Activated naive CD4-positive, alpha-beta T cell (primary cell): ENCODE data around the gene SLC12A8.

Source experiments
- DNase-seq, 4 experiments: peaks; one replicate each; lab custom pipeline; 2025; lab: John Stamatoyannopoulos, UW

SLC12A8 gene

DNA sequence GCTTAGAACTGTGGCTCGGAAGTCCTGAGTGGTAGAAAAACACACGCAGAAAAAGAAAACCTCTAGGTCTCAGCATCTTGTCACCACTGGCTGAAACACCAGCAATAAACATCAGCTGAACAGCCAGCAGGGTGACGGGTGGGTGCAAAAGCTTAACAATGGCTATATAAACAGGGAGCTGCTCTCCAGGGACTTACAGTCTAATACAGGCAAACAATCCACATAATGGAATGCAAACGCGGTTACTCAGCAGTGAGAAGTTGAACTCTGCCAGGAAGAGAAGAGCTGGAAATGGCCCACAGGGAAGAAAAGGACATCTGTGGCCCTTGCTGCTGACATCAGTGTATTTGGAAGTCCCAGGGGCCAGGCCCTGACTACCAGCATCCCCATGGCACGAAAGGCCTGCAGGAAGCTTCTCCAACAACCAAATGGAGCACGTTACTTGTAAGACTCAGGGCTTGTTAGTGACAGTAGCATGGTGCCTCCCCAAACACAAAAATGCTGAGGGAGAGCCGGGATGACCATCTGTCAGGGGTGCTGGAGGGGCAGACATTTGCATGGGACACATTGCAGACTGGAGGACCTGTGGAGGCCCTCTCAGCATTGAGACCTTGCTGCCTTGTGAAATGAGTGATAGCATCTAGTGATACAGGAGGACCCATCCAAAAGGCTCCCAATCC lies 159.8 kb downstream of the SLC12A8 start:
- no peak for DNase-seq

DNA sequence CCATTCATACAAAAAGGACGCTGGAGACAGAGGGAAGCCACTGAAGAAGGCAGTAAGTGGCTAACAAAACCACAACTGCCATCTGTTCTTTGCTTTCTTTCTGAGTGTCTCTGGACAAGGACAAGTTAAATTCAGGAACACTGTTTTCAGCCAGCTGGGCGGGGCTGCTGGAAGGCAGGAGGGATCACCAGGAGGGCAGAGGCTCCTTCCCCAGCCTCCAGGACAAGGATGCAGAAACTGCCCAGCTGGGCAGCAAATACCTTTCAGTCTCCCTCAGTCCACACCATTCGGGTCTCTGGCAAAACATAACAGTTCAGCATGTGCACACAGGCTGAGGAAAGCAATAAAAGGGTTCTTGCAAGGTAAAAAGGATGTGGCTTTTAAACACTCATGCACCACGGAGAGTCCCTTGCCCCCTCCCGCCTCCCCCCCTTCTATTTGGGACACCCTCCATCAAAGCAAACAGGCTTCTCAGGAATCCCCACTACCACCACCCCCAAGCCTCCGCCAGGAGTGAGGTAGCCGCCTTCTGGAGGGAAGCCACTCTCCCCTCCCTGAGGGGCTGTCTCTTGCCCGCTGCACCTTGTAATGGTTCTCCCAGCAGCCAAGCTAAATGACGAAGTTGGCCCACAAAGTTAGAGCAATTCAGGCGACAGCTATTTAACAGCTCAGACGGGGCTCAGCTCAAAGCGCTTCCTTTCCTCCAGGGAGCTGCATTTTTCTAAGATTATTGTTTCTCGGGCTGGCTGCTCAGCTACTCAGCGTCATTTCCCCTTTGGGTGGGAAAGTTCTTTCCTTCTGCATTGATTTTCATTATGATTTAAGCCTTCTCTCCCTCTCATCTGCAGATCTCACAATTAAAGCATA lies 160.6 kb downstream of the SLC12A8 start:
- DNase-seq, result peak; percentile 20 to 48 (median 30)

DNA sequence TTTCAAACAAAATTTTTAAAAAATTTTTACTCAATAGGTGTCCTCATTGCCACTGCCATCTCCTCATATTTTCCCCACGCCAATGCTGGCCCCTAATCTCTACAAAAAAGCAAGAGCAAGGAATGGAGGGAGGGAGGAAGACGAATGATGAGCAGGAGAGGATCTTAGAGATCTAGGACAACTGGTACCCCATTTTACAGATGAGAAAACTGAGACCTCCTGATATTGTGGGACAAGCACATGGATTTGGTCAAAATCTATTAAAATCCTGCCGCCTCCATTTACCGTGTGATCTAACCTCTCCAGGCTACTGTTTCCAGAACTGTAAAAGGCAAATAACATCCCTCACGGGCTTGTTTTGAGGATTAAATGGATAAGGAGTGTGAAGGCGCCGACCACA lies 161.3 kb downstream of the SLC12A8 start:
- no peak for DNase-seq

GRCh38 chr3:125050488-125051090 lies 162.0 kb downstream of the SLC12A8 start:
- DNase-seq, result no peak

GRCh38 chr3:125048282-125048681 lies 164.3 kb downstream of the SLC12A8 start:
- DNase-seq, result no peak

DNA sequence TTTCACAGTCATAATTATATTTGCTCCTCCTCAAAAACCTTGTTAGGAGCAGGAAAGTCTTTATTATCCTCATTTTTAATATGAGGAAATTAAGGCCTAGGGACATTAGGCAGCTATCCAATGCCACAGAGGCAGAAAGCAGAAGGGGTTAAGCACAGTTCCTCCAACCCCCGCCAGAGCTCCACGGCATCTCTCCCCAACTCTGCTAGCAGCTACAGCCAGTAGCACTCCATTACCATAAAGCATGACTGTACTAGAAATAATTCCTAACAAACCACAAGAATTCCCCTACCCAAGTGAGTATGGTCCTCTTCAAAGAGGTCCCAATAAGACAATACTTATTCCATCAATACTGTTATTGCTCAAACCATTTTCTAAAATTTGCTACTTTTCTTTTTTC lies 166.6 kb downstream of the SLC12A8 start:
- DNase-seq, result no peak

- no peak for DNase-seq
These were observed 167.4 kb downstream of the SLC12A8 start for GRCh38 chr3:125045194-125045593.

- DNase-seq, result no peak
These were observed 168.9 kb downstream of the SLC12A8 start for GRCh38 chr3:125043599-125044151.

GRCh38 chr3:125042725-125043406 lies 169.7 kb downstream of the SLC12A8 start:
- DNase-seq, result no peak

DNA sequence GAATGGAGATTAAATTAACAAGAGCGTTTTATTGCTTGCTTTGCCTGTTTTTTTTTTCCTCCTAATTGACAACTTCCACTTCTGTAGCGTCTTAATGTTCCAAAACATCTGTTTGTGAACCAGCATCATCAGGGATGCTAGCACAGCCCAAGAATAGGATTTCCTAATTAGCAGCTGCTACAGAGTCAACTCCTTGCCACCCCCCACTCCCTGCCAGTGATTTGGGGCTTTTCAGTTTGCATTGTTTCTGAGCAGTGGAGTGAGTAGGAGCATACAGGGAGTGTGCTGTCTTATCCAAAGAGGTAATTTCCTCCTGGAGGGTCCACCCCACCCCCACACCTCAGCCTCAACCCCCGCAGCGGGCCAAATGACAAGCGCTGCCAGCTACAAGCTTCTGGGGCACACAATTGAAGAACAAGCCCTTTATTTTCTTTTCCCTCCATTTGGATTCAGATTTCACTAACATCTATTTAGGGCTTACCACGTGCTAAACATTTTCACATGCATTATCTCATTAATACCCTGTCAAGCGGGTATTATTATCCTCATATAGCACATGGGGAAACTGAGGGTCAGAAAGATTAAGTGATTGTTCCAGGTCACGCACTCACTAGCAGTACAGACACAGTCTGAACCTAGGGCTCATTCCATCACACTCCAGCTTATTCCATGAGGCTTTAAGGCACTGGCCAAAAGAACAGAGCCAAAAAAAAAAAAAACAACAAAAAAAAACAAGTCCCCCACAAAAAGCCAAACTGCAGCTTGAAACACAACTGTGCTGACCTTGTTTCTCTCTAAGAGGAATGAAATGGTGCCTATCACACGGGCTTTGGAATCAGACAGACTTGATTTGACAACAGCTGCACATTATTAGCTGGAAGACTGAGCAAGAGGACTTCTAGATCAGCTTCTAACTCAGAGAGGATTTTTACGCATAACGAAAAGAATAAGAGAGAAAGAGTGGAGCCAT lies 173.1 kb downstream of the SLC12A8 start:
- no peak for DNase-seq

- no peak for DNase-seq
These were observed 174.9 kb downstream of the SLC12A8 start for GRCh38 chr3:125037498-125038150.

DNA sequence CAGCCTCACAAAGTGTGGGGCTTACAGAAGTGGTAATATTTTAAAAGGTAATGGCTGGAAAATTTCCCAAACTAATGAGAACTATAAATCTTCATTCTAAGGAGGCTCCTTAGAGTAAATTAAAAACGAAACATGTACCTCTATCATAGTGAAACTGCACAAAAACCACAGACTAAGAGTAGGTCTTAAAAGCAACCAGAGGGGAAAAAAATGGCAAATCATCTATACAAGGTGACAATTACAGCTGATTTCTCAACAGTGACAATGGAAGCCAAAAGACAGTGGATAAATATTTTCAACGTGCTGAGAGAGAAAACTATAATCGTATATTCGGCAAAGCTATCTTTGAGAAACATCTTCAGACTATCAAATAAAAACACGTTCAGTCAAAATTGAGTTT lies 177.3 kb downstream of the SLC12A8 start:
- no peak for DNase-seq

- no peak for DNase-seq
These were observed 178.9 kb downstream of the SLC12A8 start for GRCh38 chr3:125033616-125034015.

GRCh38 chr3:125033135-125033534 lies 179.4 kb downstream of the SLC12A8 start:
- DNase-seq, result no peak

DNA sequence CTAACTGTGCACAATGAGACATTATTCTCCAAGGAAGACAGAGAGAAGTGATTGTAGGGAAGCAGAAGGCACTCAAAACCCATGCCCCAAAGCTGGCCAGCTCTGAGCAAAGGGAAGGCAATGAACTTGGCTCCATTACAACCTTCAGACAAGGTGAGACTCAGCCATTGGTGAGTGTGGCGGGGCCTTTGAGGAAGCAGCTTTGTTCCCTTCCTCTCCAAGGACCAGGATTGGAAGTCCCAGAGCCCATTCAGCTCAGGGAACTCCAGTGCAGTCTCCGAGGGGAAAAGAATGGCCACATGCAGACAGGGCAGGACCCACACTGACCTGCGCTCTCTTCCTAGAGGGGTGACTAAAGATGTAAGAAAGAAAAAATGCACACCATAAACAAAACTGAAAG lies 179.9 kb downstream of the SLC12A8 start:
- DNase-seq, result no peak
